IMR-90 (cell line): Measurements from ENCODE around the gene ZNF747. TPM values are rescaled to one million over a fixed set of nuclear protein-coding genes. Genes with fewer than 3 reads are reported as not detected.

Source experiments
- ATAC-seq: fragments of 200-7000 bp; cut with Tn5 transposase; 2 replicates; pipeline ENCODE4 v1.9.1; 2020; ENCODE audit warnings: low read depth, mild to moderate bottlenecking, moderate library complexity
- BruUV-seq: library from RNA; stranded (reverse); fragments of 400-500 nt; replicated peaks from 2 replicates; lab custom pipeline; 2021; lab: Mats Ljungman, UMichigan
- CTCF ChIA-PET: fragments of 300-600 bp; formaldehyde crosslinking; extraction: SDS; loops from one replicate; lab custom pipeline; 2021; ENCODE audit warnings: antibody characterized with exemption; lab: Yijun Ruan, JAX
- POLR2A ChIA-PET: fragments of 300-600 bp; sonication (Branson Sonifier 250); formaldehyde crosslinking; loops from one replicate; lab custom pipeline; 2022; ENCODE audit warnings: antibody characterized with exemption; ENCODE audit not compliant: unreplicated experiment; lab: Charles Lee
- DNase-seq: peaks from one replicate; pipeline ENCODE4 v3.0.0; 2013
- H2AFZ ChIP-seq: replicated peaks from 2 replicates; pipeline ENCODE3; 2013; ENCODE audit warnings: low read length, mild to moderate bottlenecking; ENCODE audit not compliant: poor library complexity
- H2AK5ac ChIP-seq: 2 replicates; pipeline ENCODE4 v1.6.1; 2013; ENCODE audit warnings: low read depth, low read length, inconsistent platforms
- H2AK9ac ChIP-seq: replicated peaks from 2 replicates; pipeline ENCODE3; 2013; ENCODE audit warnings: mild to moderate bottlenecking, low read depth, low read length, moderate library complexity; ENCODE audit not compliant: poor library complexity
- H2BK120ac ChIP-seq: 2 replicates; pipeline ENCODE4 v1.6.1; 2013; ENCODE audit warnings: low read depth, low read length, inconsistent platforms
- H2BK15ac ChIP-seq: 3 replicates; pipeline ENCODE4 v1.6.1; 2013; ENCODE audit warnings: low read depth, low read length, inconsistent platforms
- H2BK20ac ChIP-seq: 2 replicates; pipeline ENCODE4 v1.6.1; 2013; ENCODE audit warnings: low read depth, mild to moderate bottlenecking, inconsistent platforms, low read length, moderate library complexity
- H2BK5ac ChIP-seq: 2 replicates; pipeline ENCODE4 v1.6.1; 2013; ENCODE audit warnings: mild to moderate bottlenecking, low read depth, low read length, inconsistent platforms; ENCODE audit not compliant: poor library complexity, severe bottlenecking
- H3K14ac ChIP-seq: replicated peaks from 2 replicates; pipeline ENCODE4 v1.6.1; 2013; ENCODE audit warnings: low read depth, low read length, inconsistent platforms
- H3K18ac ChIP-seq: 2 replicates; pipeline ENCODE4 v1.6.1; 2013; ENCODE audit warnings: low read depth, low read length, control low read depth
- H3K23ac ChIP-seq: 2 replicates; pipeline ENCODE4 v1.6.1; 2013; ENCODE audit warnings: low read depth, low read length, inconsistent platforms
- H3K27ac ChIP-seq: 2 replicates; pipeline ENCODE4 v1.5.1; 2013; ENCODE audit warnings: mild to moderate bottlenecking, control low read depth, low read length; ENCODE audit not compliant: insufficient read depth
- H3K27me3 ChIP-seq: 2 replicates; pipeline ENCODE4 v1.6.1; 2013; ENCODE audit warnings: low read length; ENCODE audit not compliant: control insufficient read depth, insufficient read depth
- H3K36me3 ChIP-seq: 2 replicates; pipeline ENCODE4 v1.6.1; 2013; ENCODE audit warnings: low read length, mixed read lengths; ENCODE audit not compliant: control insufficient read depth, insufficient read depth
- H3K4ac ChIP-seq: 2 replicates; pipeline ENCODE4 v1.6.1; 2013; ENCODE audit warnings: low read depth, low read length, inconsistent platforms
- H3K4me1 ChIP-seq: 2 replicates; pipeline ENCODE4 v1.6.1; 2013; ENCODE audit warnings: low read length, mixed read lengths; ENCODE audit not compliant: control insufficient read depth, insufficient read depth
- H3K4me2 ChIP-seq: 2 replicates; pipeline ENCODE4 v1.6.1; 2013; ENCODE audit warnings: low read depth, mild to moderate bottlenecking, control low read depth, low read length, moderate library complexity
- H3K4me3 ChIP-seq: 2 replicates; pipeline ENCODE4 v1.5.1; 2013; ENCODE audit warnings: low read depth, mild to moderate bottlenecking, control low read depth, low read length, moderate library complexity; ENCODE audit not compliant: insufficient read depth
- H3K56ac ChIP-seq: 2 replicates; pipeline ENCODE4 v1.6.1; 2013; ENCODE audit warnings: low read length, inconsistent platforms; ENCODE audit not compliant: insufficient read depth; ENCODE audit errors: extremely low read depth
- H3K79me1 ChIP-seq, 2 experiments: 2 replicates each; pipeline ENCODE4 v1.6.1; 2013; ENCODE audit warnings: low read length in 2 of 2, inconsistent platforms in 1 of 2, low read depth in 1 of 2
- H3K9ac ChIP-seq: 2 replicates; pipeline ENCODE4 v1.6.1; 2013; ENCODE audit warnings: low read depth, low read length, control low read depth
- H3K9me1 ChIP-seq: 2 replicates; pipeline ENCODE4 v1.6.1; 2013; ENCODE audit warnings: low read length, inconsistent platforms; ENCODE audit not compliant: insufficient read depth
- H3K9me3 ChIP-seq: 2 replicates; pipeline ENCODE4 v1.6.1; 2013; ENCODE audit warnings: low read length; ENCODE audit not compliant: control insufficient read depth, insufficient read depth
- H4K20me1 ChIP-seq: 2 replicates; pipeline ENCODE4 v1.6.1; 2013; ENCODE audit warnings: low read length, inconsistent platforms; ENCODE audit not compliant: insufficient read depth
- H4K5ac ChIP-seq: 2 replicates; pipeline ENCODE4 v1.6.1; 2013; ENCODE audit warnings: mild to moderate bottlenecking, low read depth, low read length, control low read depth
- H4K8ac ChIP-seq, 2 experiments: 2 replicates each; pipeline ENCODE4 v1.6.1; 2013; ENCODE audit warnings: low read depth in 2 of 2, low read length in 2 of 2, control low read depth in 1 of 2, inconsistent platforms in 1 of 2
- H4K91ac ChIP-seq: 2 replicates; pipeline ENCODE4 v1.6.1; 2013; ENCODE audit warnings: low read depth, low read length, inconsistent platforms; ENCODE audit not compliant: insufficient read depth
- CEBPB ChIP-seq: IDR thresholded peaks from 2 replicates; pipeline ENCODE4 v1.6.1; 2012; ENCODE audit warnings: low read depth, low read length, improper control_type of control experiment
- CHD1 ChIP-seq: IDR thresholded peaks from 2 replicates; pipeline ENCODE4 v1.6.1; 2012; ENCODE audit warnings: low read depth, low read length, improper control_type of control experiment
- FOS ChIP-seq: fragments of 150-350 bp; IDR thresholded peaks from 2 replicates; pipeline ENCODE4 v1.6.1; 2016; ENCODE audit warnings: low read depth, low read length
- MAFK ChIP-seq: IDR thresholded peaks from 2 replicates; pipeline ENCODE4 v1.6.1; 2012; ENCODE audit warnings: low read depth, low read length, improper control_type of control experiment
- MAZ ChIP-seq: IDR thresholded peaks from 2 replicates; pipeline ENCODE4 v1.6.1; 2012; ENCODE audit warnings: low read depth, mild to moderate bottlenecking, low read length, improper control_type of control experiment, moderate library complexity, borderline replicate concordance
- MXI1 ChIP-seq: IDR thresholded peaks from 2 replicates; pipeline ENCODE4 v1.6.1; 2012; ENCODE audit warnings: low read depth, mild to moderate bottlenecking, low read length, moderate library complexity, borderline replicate concordance
- NFE2L2 ChIP-seq: fragments of 150-350 bp; IDR thresholded peaks from 2 replicates; pipeline ENCODE4 v1.6.1; 2016; ENCODE audit warnings: low read depth, mild to moderate bottlenecking, low read length
- POLR2A ChIP-seq: IDR thresholded peaks from 2 replicates; pipeline ENCODE4 v1.6.1; 2012; ENCODE audit warnings: mild to moderate bottlenecking, low read depth, low read length
- RAD21 ChIP-seq: IDR thresholded peaks from 2 replicates; pipeline ENCODE4 v1.6.1; 2012; ENCODE audit warnings: low read length, improper control_type of control experiment
- RCOR1 ChIP-seq: IDR thresholded peaks from 2 replicates; pipeline ENCODE4 v1.6.1; 2012; ENCODE audit warnings: mild to moderate bottlenecking, low read length, improper control_type of control experiment; ENCODE audit not compliant: insufficient replicate concordance
- RFX5 ChIP-seq: IDR thresholded peaks from 2 replicates; pipeline ENCODE4 v1.8.0; 2012; ENCODE audit warnings: low read depth, mild to moderate bottlenecking, low read length, moderate library complexity
- SMC3 ChIP-seq: fragments of 150-350 bp; IDR thresholded peaks from 2 replicates; pipeline ENCODE4 v1.6.1; 2016; ENCODE audit warnings: low read depth, mild to moderate bottlenecking, antibody characterized with exemption, low read length, moderate library complexity
- WGBS, 2 experiments: methylation state at CpG; one replicate each; pipeline versions ENCODE4 v1.1.5 to v1.1.7; 2013; ENCODE audit warnings: missing lambda C conversion rate in 2 of 2; ENCODE audit not compliant: insufficient read length in 1 of 2; ENCODE audit errors: extremely low coverage in 2 of 2; 5-methylcytosine and 5-hydroxymethylcytosine counted together
- dilution Hi-C: fragments of 300-500 bp; cut with HindIII; formaldehyde crosslinking; loops from one replicate; pipeline ENCODE4 v1.14.3; 2018; ENCODE audit warnings: low sequenced_read_pairs; ENCODE audit not compliant: unreplicated experiment
- in situ Hi-C: fragments of 300-500 bp; cut with MboI; formaldehyde crosslinking; loops from 3 replicates; pipeline ENCODE4 v1.14.3; 2019; ENCODE audit warnings: low sequenced_read_pairs, inconsistent platforms, mixed read lengths
- intact Hi-C: fragments of 100-400 bp; cut with micrococcal nuclease; formaldehyde crosslinking; loops from 2 replicates; pipeline ENCODE4 v1.10.0; 2022
- polyA plus RNA-seq, 3 experiments: library from polyadenylated mRNA; depleted of rRNA; stranded (reverse); fragments of >200 nt; gene quantifications; 2 replicates each; pipeline ENCODE4 v1.2.3, GENCODE V29; 2012; ENCODE audit warnings: low replicate concordance in 1 of 3
- total RNA-seq: library from RNA; depleted of rRNA; stranded (reverse); fragments of >200 nt; gene quantifications from 2 replicates; pipeline ENCODE4 v1.2.3, GENCODE V29; 2012
- TF ChIP-seq, protein P1 (sequence below): conservative IDR thresholded peaks from 2 replicates; pipeline ENCODE4 v1.5.1; 2012; ENCODE audit warnings: mild to moderate bottlenecking, low read depth, low read length, improper control_type of control experiment
- TF ChIP-seq, protein P2 (sequence below): fragments of 150-350 bp; IDR thresholded peaks from 2 replicates; pipeline ENCODE4 v1.6.1; 2017; ENCODE audit warnings: mild to moderate bottlenecking, antibody characterized with exemption, low read length, low read depth
- TF ChIP-seq, protein P3 (sequence below): fragments of 150-350 bp; IDR thresholded peaks from 2 replicates; pipeline ENCODE4 v1.6.1; 2016; ENCODE audit warnings: low read depth, mild to moderate bottlenecking, low read length, moderate library complexity, borderline replicate concordance

The ZNF747 gene
- total and polyA plus RNA-seq, 2 of the 4 experiments (the other 2 are of a cell fraction) = 2.0 to 2.9 TPM

DNA sequence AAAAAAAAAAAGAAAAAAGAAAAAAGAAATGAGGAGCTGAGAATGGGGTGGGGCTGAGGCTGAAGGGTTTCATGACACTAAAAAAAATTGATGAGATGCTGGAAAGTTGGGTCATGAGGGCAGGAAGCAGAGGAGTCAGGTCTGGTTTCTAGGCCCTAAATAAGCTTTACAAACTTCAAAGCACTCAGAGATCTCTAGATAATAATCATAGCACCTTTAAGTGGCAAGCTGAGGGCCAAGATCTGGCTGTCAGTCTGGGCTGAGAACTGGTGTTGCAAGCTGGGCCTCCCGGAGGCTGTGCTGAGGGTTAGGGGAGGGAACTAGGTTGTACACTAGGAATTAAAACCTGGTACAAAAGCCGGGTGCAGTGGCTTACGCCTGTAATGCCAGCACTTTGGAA lies 17.1 kb upstream of the ZNF747 start:
- Histone ChIP-seq H4K20me1 (no peaks in the 10 kb centered on the region; the same call in 1 of the 2 replicates), H3K56ac (no peak overlapping the region), H3K18ac (no peak overlapping the region), H3K4me2 (no peak overlapping the region), H3K9me3 (no peaks in the 10 kb centered on the region), H4K5ac (no peak overlapping the region), H3K23ac (no peak overlapping the region), H2BK120ac (no peak overlapping the region), H2BK15ac (no peak overlapping the region), H3K79me1 (peaks cover 16 to 30% of the 10 kb centered on the region in 2 experiments; a peak in 2 of 4 replicates), H4K91ac (no peak overlapping the region), H3K9me1 (peaks cover 6% of the 10 kb centered on the region; the same call in 1 of the 2 replicates), H2AK5ac (no peak overlapping the region), H3K27me3 (no peaks in the 10 kb centered on the region), H4K8ac (no peak overlapping the region), H2AFZ (no peak overlapping the region), H3K27ac (no peak overlapping the region), H3K36me3 (peaks cover 23% of the 10 kb centered on the region), H3K14ac (no peak overlapping the region), H2BK5ac (no peak overlapping the region), H2BK20ac (no peak overlapping the region), H3K4me3 (no peak overlapping the region), H3K9ac (no peak overlapping the region), H3K4ac (no peak overlapping the region), H2AK9ac (no peak overlapping the region), H3K4me1 (peaks cover 6% of the 10 kb centered on the region)
- in situ Hi-C loops (no loop called here), dilution Hi-C loops (no loop called here), intact Hi-C loops (no loop called here)
- ATAC-seq (no peak; the same call in 1 of the 2 replicates), DNase-seq (no peak)
- no TSS peak for BruUV-seq
- TF ChIP-seq, protein P1, sequence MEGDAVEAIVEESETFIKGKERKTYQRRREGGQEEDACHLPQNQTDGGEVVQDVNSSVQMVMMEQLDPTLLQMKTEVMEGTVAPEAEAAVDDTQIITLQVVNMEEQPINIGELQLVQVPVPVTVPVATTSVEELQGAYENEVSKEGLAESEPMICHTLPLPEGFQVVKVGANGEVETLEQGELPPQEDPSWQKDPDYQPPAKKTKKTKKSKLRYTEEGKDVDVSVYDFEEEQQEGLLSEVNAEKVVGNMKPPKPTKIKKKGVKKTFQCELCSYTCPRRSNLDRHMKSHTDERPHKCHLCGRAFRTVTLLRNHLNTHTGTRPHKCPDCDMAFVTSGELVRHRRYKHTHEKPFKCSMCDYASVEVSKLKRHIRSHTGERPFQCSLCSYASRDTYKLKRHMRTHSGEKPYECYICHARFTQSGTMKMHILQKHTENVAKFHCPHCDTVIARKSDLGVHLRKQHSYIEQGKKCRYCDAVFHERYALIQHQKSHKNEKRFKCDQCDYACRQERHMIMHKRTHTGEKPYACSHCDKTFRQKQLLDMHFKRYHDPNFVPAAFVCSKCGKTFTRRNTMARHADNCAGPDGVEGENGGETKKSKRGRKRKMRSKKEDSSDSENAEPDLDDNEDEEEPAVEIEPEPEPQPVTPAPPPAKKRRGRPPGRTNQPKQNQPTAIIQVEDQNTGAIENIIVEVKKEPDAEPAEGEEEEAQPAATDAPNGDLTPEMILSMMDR = no peak
- TF ChIP-seq RAD21 = no peak
- no peak for TF ChIP-seq POLR2A
- no peak for TF ChIP-seq CHD1
- TF ChIP-seq, protein P2, sequence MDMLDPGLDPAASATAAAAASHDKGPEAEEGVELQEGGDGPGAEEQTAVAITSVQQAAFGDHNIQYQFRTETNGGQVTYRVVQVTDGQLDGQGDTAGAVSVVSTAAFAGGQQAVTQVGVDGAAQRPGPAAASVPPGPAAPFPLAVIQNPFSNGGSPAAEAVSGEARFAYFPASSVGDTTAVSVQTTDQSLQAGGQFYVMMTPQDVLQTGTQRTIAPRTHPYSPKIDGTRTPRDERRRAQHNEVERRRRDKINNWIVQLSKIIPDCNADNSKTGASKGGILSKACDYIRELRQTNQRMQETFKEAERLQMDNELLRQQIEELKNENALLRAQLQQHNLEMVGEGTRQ = no peak
- TF ChIP-seq, protein P3, sequence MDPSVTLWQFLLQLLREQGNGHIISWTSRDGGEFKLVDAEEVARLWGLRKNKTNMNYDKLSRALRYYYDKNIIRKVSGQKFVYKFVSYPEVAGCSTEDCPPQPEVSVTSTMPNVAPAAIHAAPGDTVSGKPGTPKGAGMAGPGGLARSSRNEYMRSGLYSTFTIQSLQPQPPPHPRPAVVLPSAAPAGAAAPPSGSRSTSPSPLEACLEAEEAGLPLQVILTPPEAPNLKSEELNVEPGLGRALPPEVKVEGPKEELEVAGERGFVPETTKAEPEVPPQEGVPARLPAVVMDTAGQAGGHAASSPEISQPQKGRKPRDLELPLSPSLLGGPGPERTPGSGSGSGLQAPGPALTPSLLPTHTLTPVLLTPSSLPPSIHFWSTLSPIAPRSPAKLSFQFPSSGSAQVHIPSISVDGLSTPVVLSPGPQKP = no peak
- TF ChIP-seq NFE2L2 = no peak
- no peak for TF ChIP-seq FOS
- no peak for TF ChIP-seq RFX5
- no peak for TF ChIP-seq RCOR1
- no peak for TF ChIP-seq SMC3
- no peak for TF ChIP-seq MXI1
- no peak for TF ChIP-seq CEBPB
- TF ChIP-seq MAZ = no peak
- TF ChIP-seq MAFK = no peak
- CTCF ChIA-PET = interaction anchor here (0.6 to 0.8 kb wide), 3 partner anchors 25 to 344 kb away, joined by 3 to 7 read pairs (median 3); no protein-coding TSS in a partner anchor
- POLR2A ChIA-PET = interaction anchor here (0.6 kb wide), 3 partner anchors 26 to 69 kb away, joined by 3 to 6 read pairs (median 3); no protein-coding TSS in a partner anchor
- 0% methylated on average over 2 of the region's 3 CpGs; no CpG with 5 or more reads in 1 of the 2 experiments for WGBS, 2 experiments
